ENCODE results near the gene ST8SIA5.

The ST8SIA5 gene

DNA sequence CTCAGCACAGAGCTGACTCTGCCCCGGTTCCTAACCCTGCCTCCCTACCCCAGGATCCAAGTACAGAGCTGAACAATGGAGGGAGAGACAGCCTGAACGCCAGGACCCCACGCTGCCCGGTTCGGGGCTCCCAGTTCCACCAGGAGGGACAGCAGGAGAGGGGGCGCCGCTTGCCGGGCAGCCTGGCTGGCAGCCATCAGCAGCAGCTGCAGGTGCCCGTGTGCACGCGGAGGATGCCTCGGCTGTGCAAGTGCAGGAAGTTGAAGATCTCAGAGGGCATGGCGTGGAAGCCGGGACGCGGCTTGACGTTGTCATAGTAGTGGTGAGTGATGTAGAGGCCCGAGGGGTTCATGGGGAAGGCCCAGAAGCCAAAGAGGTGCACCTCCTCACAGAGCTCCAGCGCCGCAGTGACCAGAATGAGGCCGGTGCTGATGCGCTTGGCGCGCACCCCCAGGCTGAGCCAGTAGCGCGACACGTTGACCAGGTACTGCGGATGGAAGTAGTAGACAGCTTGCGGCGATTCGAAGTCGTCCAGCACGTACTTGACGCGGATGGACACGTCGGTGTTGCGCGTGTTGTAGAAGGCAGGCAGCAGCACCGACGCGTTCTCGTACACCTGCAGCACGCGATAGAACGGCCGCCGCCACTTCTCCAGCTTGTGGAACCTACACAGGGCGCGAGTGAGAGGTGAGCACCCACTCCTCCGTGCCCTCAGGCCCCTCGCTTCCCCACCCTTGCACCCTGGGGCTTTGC is 76.8 kb downstream of the ST8SIA5 start:
- Mint-ChIP-seq H3K4me3 (no peak overlapping the region), H3K27ac (no peak overlapping the region), H3K36me3 (no peaks in the 10 kb centered on the region), H3K9me3 (no peaks in the 10 kb centered on the region), H3K4me1 (no peaks in the 10 kb centered on the region), H3K27me3 (peaks cover 5% of the 10 kb centered on the region)
- DNase-seq, result no peak
- CTCF ChIA-PET, result interaction anchor here (0.5 kb wide), 1 partner anchor 677 kb away, joined by 3 read pairs; no protein-coding TSS in a partner anchor

GRCh38 chr18:46678785-46679399 is 78.0 kb downstream of the ST8SIA5 start:
- no peaks in the 10 kb centered on the region for H3K4me1 Mint-ChIP-seq
- CTCF ChIA-PET, result no interaction called here
- peaks cover 14% of the 10 kb centered on the region for H3K27me3 Mint-ChIP-seq

GRCh38 chr18:46678041-46678440 is 78.8 kb downstream of the ST8SIA5 start:
- Mint-ChIP-seq H3K27me3 (peaks cover 15% of the 10 kb centered on the region), H3K4me3 (no peak overlapping the region), H3K36me3 (no peaks in the 10 kb centered on the region), H3K27ac (no peak overlapping the region), H3K9me3 (no peaks in the 10 kb centered on the region), H3K4me1 (no peaks in the 10 kb centered on the region)
- CTCF ChIA-PET, result no interaction called here
- no peak for DNase-seq

More at GRCh38 chr18:46678785-46679399, 78.0 kb downstream of the ST8SIA5 start:
- Mint-ChIP-seq H3K36me3 (no peaks in the 10 kb centered on the region), H3K4me3 (no peak overlapping the region), H3K27ac (no peak overlapping the region), H3K9me3 (no peaks in the 10 kb centered on the region)
- no peak for DNase-seq

DNA sequence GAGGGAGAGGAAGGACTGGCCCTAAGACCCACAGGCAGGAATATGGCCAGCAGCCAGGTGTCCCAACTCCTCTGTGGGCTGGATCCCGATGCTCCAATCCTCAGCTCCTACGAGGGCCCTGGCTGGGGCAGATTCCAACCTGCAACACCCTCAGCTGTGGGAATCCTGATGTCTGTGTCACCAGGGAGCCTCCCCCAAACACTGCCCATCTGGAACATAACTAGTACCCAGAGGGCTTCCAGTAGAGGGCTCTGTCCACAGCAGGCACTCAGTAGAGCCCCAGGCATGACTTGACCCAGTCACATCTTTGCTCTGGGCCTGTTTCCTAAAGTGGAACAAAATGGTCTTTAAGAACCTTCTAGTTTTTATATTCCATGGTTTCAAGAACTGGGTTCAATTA is 79.2 kb downstream of the ST8SIA5 start:
- CTCF ChIA-PET, result no interaction called here
- Mint-ChIP-seq H3K27ac (no peak overlapping the region), H3K4me3 (no peak overlapping the region), H3K27me3 (peaks cover 15% of the 10 kb centered on the region), H3K4me1 (peaks cover 4% of the 10 kb centered on the region), H3K9me3 (no peaks in the 10 kb centered on the region), H3K36me3 (no peaks in the 10 kb centered on the region)
- DNase-seq, result no peak

DNA sequence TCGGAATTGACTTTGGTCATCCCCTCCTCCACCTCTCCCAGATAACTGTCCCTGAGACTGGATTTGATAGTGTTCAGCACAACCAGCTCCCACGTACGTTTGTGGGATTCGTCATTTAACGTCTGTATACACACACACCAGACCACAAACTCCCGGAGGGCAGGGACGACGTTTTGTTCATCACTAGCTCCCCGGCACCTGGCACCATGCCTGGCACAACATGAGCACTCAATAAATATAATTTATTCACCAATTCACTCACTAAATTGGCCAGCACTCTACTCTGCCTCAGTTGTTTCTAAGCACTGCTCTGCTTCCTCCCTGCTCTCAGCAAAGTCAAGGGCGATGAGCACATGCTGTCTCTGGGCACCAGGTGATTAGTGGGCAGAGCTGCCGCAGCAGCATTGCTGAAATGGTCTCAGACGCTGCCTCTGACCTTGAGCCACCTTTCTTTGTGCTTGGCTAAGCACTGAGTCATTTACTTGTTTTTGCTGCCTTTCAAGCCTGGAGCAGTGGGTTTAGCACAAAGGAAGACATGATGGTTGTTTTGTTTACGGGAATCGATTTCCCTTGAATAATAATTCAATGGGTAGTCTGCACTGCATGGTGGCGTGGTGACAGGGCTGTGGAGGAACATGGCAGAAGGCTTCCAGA is 80.5 kb downstream of the ST8SIA5 start:
- H3K9me3 Mint-ChIP-seq, result no peaks in the 10 kb centered on the region
- H3K27ac Mint-ChIP-seq, result no peak overlapping the region
- no peak overlapping the region for H3K4me3 Mint-ChIP-seq
- CTCF ChIA-PET, result no interaction called here
- H3K36me3 Mint-ChIP-seq, result no peaks in the 10 kb centered on the region
- DNase-seq, result no peak
- peaks cover 15% of the 10 kb centered on the region for H3K4me1 Mint-ChIP-seq
- peaks cover 15% of the 10 kb centered on the region for H3K27me3 Mint-ChIP-seq

- no peak for DNase-seq
- Mint-ChIP-seq H3K36me3 (no peaks in the 10 kb centered on the region), H3K27me3 (peaks cover 15% of the 10 kb centered on the region), H3K4me3 (no peak overlapping the region), H3K27ac (no peak overlapping the region), H3K4me1 (peaks cover 16% of the 10 kb centered on the region), H3K9me3 (no peaks in the 10 kb centered on the region)
- CTCF ChIA-PET, result interaction anchor here (1.2 kb wide), 1 partner anchor 17 kb away, joined by 4 read pairs; no protein-coding TSS in a partner anchor
Observed at GRCh38 chr18:46675112-46675511, 81.7 kb downstream of the ST8SIA5 start.

- peaks cover 25% of the 10 kb centered on the region for H3K27me3 Mint-ChIP-seq
- DNase-seq, result no peak
- H3K4me3 Mint-ChIP-seq, result no peak overlapping the region
- H3K36me3 Mint-ChIP-seq, result no peaks in the 10 kb centered on the region
- CTCF ChIA-PET, result no interaction called here
- no peak overlapping the region for H3K27ac Mint-ChIP-seq
- H3K9me3 Mint-ChIP-seq, result no peaks in the 10 kb centered on the region
- H3K4me1 Mint-ChIP-seq, result peaks cover 16% of the 10 kb centered on the region
Observed at GRCh38 chr18:46672062-46672970, 84.5 kb downstream of the ST8SIA5 start.

DNA sequence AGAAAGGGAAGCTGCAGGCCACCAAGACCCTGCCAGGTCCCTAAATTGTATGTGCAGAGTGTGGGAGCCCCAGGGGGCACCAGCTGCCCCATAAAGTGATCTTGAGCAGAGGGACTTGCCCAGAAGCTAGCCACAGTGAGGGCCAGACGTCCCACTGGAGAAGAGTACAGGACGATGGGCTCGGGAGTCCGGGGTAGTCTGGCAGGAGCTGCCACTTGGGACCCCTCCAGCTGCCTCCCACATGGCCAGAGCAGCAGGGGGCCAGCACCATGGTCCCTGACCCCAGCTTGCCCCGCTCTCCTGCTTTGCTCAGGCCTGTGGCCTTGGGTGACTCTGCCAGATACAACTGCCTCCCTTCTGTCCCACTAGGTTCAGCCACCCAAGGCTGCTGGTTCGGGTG is 88.2 kb downstream of the ST8SIA5 start:
- peaks cover 16% of the 10 kb centered on the region for H3K4me1 Mint-ChIP-seq
- no peak for DNase-seq
- H3K36me3 Mint-ChIP-seq, result no peaks in the 10 kb centered on the region
- H3K4me3 Mint-ChIP-seq, result no peak overlapping the region
- H3K27ac Mint-ChIP-seq, result no peak overlapping the region
- H3K27me3 Mint-ChIP-seq, result peaks cover 22% of the 10 kb centered on the region
- CTCF ChIA-PET, result interaction anchor here (4.1 kb wide), 1 partner anchor 11 kb away, joined by 18 read pairs; the partner anchor contains the start of gene LOXHD1
- H3K9me3 Mint-ChIP-seq, result no peaks in the 10 kb centered on the region

- Mint-ChIP-seq H3K9me3 (no peaks in the 10 kb centered on the region), H3K36me3 (no peaks in the 10 kb centered on the region), H3K27ac (no peak overlapping the region), H3K4me1 (peaks cover 16% of the 10 kb centered on the region), H3K4me3 (no peak overlapping the region), H3K27me3 (peaks cover 25% of the 10 kb centered on the region)
- no peak for DNase-seq
- CTCF ChIA-PET, result interaction anchor here (4.1 kb wide), 1 partner anchor 10 kb away, joined by 18 read pairs; the partner anchor contains the start of gene LOXHD1
Observed at GRCh38 chr18:46668135-46668534, 88.7 kb downstream of the ST8SIA5 start.

- no peak overlapping the region for H3K27ac Mint-ChIP-seq
- no peaks in the 10 kb centered on the region for H3K4me1 Mint-ChIP-seq
- H3K4me3 Mint-ChIP-seq, result no peak overlapping the region
- DNase-seq, result no peak
- H3K9me3 Mint-ChIP-seq, result no peaks in the 10 kb centered on the region
- H3K27me3 Mint-ChIP-seq, result peaks cover 19% of the 10 kb centered on the region
- no peaks in the 10 kb centered on the region for H3K36me3 Mint-ChIP-seq
- CTCF ChIA-PET, result interaction anchor here (0.7 kb wide), 1 partner anchor 383 kb away, joined by 3 read pairs; no protein-coding TSS in a partner anchor
Observed at GRCh38 chr18:46663539-46663938, 93.3 kb downstream of the ST8SIA5 start.

- no peaks in the 10 kb centered on the region for H3K9me3 Mint-ChIP-seq
- H3K27me3 Mint-ChIP-seq, result peaks cover 18% of the 10 kb centered on the region
- H3K4me3 Mint-ChIP-seq, result no peak overlapping the region
- H3K36me3 Mint-ChIP-seq, result no peaks in the 10 kb centered on the region
- CTCF ChIA-PET, result interaction anchor here (0.7 to 6.7 kb wide), 4 partner anchors 107 to 512 kb away, joined by 3 to 119 read pairs (median 16); a partner anchor contains a TSS
- no peak for DNase-seq
- H3K4me1 Mint-ChIP-seq, result no peaks in the 10 kb centered on the region
- no peak overlapping the region for H3K27ac Mint-ChIP-seq
Observed at GRCh38 chr18:46660957-46661749, 95.7 kb downstream of the ST8SIA5 start.

DNA sequence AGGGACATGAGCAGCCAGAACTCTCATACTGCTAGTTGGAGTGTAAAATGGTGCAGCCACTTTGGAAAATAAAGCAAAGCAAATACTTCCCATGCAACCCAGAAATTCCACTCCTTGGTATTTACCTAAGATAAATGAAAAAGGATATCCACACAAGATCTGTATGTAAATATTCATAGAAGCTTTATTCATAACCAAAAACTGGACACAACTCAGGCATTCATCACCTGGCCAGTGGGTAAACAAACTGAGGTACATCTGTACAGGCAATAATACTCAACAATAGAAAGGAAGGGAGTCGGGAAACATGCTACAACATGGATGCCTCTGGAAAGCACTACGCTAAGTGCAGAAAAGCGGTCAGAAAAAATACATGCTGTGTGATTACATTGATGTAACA is 97.4 kb downstream of the ST8SIA5 start:
- Mint-ChIP-seq H3K4me1 (no peaks in the 10 kb centered on the region), H3K36me3 (no peaks in the 10 kb centered on the region), H3K9me3 (no peaks in the 10 kb centered on the region), H3K27ac (no peak overlapping the region), H3K27me3 (peaks cover 12% of the 10 kb centered on the region), H3K4me3 (no peak overlapping the region)
- CTCF ChIA-PET, result interaction anchor here (1.8 to 6.7 kb wide), 4 partner anchors 38 to 487 kb away, joined by 4 to 119 read pairs (median 20); partner anchors contain the start of gene PIAS2
- DNase-seq, result no peak

All from activated naive CD4-positive, alpha-beta T cell treated with anti-CD3 and anti-CD28 coated beads, Interleukin-2, amount 10 ng/mL, durations not matched to agents 7 days and 5 days (primary cell).